Activated CD8-positive, alpha-beta T cell treated with anti-CD3 and anti-CD28 coated beads for 36 hours (primary cell): ENCODE results near the gene OGFR. TPM values are rescaled to one million over a fixed set of nuclear protein-coding genes. Genes with fewer than 3 reads are reported as not detected.

Experiments used
- ATAC-seq: fragments of 200-7000 bp; cut with Tn5 transposase; one replicate; pipeline ENCODE4 v1.10.0; 2021; ENCODE audit warnings: mild to moderate bottlenecking, moderate library complexity
- CTCF ChIA-PET: fragments of 350-600 bp; sonication (Branson Sonifier 250); formaldehyde crosslinking; loops from one replicate; lab custom pipeline; 2021; ENCODE audit warnings: antibody characterized with exemption; lab: Charles Lee
- POLR2A ChIA-PET: fragments of 350-600 bp; sonication (Branson Sonifier 250); formaldehyde crosslinking; loops from one replicate; lab custom pipeline; 2021; ENCODE audit warnings: antibody characterized with exemption; lab: Charles Lee
- DNase-seq: peaks from one replicate; pipeline ENCODE4 v3.0.0-alpha.2; 2020
- H3K27ac Mint-ChIP-seq: one replicate; pipeline ENCODE4 v1.8.0; 2021; ENCODE audit warnings: mild to moderate bottlenecking, mixed read lengths
- H3K27me3 Mint-ChIP-seq: one replicate; pipeline ENCODE4 v1.8.0; 2021; ENCODE audit warnings: mixed read lengths
- H3K36me3 Mint-ChIP-seq: one replicate; pipeline ENCODE4 v1.8.0; 2021; ENCODE audit warnings: low read depth, mixed read lengths
- H3K4me1 Mint-ChIP-seq: one replicate; pipeline ENCODE4 v1.8.0; 2021; ENCODE audit warnings: low read depth, mixed read lengths
- H3K4me3 Mint-ChIP-seq: one replicate; pipeline ENCODE4 v1.8.0; 2021; ENCODE audit warnings: mild to moderate bottlenecking, moderate library complexity, mixed read lengths
- H3K9me3 Mint-ChIP-seq: one replicate; pipeline ENCODE4 v1.8.0; 2021; ENCODE audit warnings: mixed read lengths
- intact Hi-C: fragments of 100-400 bp; cut with micrococcal nuclease; formaldehyde crosslinking; loops from one replicate; pipeline ENCODE4 v1.10.0; 2022
- total RNA-seq, 2 experiments: library from RNA; stranded (reverse); gene quantifications; one replicate each; pipeline ENCODE4 v1.2.3, GENCODE V29; 2021
- TF ChIP-seq, protein P1 (sequence below): fragments of 200-600 bp; IDR thresholded peaks from one replicate; pipeline ENCODE4 v1.8.0; 2022; ENCODE audit warnings: antibody characterized with exemption, mild to moderate bottlenecking

The OGFR gene
- total RNA-seq, 2 experiments from 2014 or later, result 53.6 to 55.2 TPM

DNA sequence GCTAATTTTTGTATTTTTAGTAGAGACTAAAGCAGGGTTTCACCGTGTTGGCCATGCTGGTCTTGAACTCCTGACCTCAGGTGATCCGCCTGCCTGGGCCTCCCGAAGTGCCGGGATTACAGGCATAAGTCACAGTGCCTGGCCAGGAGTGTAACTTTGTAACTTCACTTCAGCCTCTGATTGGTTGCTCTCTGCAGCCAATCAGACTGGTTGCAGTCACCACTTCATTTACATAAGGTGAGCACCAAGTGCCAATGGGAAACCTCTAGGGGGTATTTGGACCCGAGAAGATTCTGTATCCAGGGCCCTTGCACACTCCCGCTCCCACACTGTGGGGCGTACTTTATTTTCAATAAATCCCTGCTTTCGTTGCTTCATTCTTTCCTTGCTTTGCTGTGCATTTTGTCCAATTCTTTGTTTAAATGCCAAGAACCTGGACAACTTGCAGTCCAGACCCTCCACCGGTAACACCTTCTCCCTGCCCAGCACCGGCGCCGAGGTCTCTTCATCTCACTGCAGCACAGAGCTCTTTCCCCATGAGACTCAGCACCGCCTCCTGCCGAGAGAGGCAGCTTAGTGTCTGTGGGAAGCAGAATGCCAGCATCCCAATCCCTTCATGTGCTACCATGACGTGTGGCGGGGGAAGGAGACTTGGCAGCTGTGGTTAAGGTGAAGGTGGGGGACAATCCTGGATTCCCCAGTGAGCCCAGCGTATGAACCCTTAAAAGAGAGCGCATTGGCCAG, 22.3 kb upstream of the OGFR start:
- no peak overlapping the region for H3K27ac Mint-ChIP-seq
- intact Hi-C loops, result no loop called here
- no peaks in the 10 kb centered on the region for H3K27me3 Mint-ChIP-seq

DNA sequence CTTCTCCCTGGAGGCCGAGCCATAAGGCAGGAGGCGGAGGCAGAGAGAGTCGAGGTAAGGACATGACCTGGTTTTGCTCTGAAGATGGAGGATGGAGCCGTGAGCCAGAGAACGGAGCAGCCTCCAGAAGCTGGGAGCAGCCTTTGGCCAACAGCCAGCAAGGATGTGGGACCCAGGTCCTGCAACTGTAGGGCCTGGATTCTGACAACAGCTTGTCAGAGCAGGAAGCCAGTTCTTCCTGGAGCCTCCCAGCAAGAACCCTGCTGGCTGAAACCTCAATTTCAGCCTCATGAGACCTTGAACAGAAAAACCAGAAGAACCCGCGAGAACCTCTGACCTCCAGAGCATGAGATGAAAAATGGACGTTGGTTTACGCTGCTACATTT, 21.7 kb upstream of the OGFR start:
- CTCF ChIA-PET, result interaction anchor here (0.6 to 2.7 kb wide), 4 partner anchors 9 to 283 kb away, joined by 3 to 15 read pairs (median 4); no protein-coding TSS in a partner anchor
- H3K27me3 Mint-ChIP-seq, result no peaks in the 10 kb centered on the region
- H3K36me3 Mint-ChIP-seq, result no peaks in the 10 kb centered on the region
- H3K9me3 Mint-ChIP-seq, result no peaks in the 10 kb centered on the region
- POLR2A ChIA-PET, result no interaction called here
- TF ChIP-seq, protein P1, sequence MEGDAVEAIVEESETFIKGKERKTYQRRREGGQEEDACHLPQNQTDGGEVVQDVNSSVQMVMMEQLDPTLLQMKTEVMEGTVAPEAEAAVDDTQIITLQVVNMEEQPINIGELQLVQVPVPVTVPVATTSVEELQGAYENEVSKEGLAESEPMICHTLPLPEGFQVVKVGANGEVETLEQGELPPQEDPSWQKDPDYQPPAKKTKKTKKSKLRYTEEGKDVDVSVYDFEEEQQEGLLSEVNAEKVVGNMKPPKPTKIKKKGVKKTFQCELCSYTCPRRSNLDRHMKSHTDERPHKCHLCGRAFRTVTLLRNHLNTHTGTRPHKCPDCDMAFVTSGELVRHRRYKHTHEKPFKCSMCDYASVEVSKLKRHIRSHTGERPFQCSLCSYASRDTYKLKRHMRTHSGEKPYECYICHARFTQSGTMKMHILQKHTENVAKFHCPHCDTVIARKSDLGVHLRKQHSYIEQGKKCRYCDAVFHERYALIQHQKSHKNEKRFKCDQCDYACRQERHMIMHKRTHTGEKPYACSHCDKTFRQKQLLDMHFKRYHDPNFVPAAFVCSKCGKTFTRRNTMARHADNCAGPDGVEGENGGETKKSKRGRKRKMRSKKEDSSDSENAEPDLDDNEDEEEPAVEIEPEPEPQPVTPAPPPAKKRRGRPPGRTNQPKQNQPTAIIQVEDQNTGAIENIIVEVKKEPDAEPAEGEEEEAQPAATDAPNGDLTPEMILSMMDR, result no peak
- no peak overlapping the region for H3K27ac Mint-ChIP-seq
- ATAC-seq (no peak), DNase-seq (no peak)
- no peak overlapping the region for H3K4me3 Mint-ChIP-seq
- intact Hi-C loops, result no loop called here
- peaks cover 9% of the 10 kb centered on the region for H3K4me1 Mint-ChIP-seq

More for the DNA sequence above, 22.3 kb upstream of the OGFR start:
- Mint-ChIP-seq H3K4me1 (peaks cover 5% of the 10 kb centered on the region), H3K36me3 (no peaks in the 10 kb centered on the region), H3K9me3 (no peaks in the 10 kb centered on the region), H3K4me3 (no peak overlapping the region)
- ChIA-PET POLR2A (no interaction called here), CTCF (interaction anchor here (0.8 to 2.7 kb wide), 3 partner anchors 9 to 283 kb away, joined by 3 to 15 read pairs (median 4); no protein-coding TSS in a partner anchor)
- TF ChIP-seq, protein P1, result no peak
- ATAC-seq (no peak), DNase-seq (no peak)

DNA sequence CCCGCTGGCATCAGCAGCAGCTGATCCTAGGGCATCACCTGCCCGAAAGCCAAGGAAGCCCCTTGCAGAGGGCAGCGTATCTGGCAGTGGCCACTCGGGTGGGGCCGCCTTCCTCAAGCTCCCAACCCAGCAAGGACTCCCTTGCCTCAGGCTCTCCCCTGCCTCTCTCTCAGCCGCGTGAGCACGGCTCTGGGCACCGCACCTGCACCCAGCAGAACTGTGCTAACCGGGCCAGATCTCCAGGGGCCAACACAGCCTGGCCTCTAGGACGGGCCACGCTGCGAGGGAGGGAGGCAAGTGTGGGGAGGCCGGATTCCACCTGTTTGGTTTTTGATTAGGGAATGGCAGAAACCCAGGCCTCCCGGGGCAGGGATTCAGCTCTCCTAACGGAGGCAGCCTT, 20.1 kb upstream of the OGFR start:
- H3K4me1 Mint-ChIP-seq, result peaks cover 9% of the 10 kb centered on the region
- H3K27me3 Mint-ChIP-seq, result no peaks in the 10 kb centered on the region
- CTCF ChIA-PET, result no interaction called here
- no peaks in the 10 kb centered on the region for H3K9me3 Mint-ChIP-seq
- POLR2A ChIA-PET, result interaction anchor here (1.3 kb wide), 1 partner anchor 44 kb away, joined by 3 read pairs; no protein-coding TSS in a partner anchor
- H3K27ac Mint-ChIP-seq, result no peak overlapping the region
- H3K4me3 Mint-ChIP-seq, result no peak overlapping the region
- no peak for DNase-seq
- TF ChIP-seq, protein P1, result no peak
- ATAC-seq, result no peak
- intact Hi-C loops, result no loop called here
- no peaks in the 10 kb centered on the region for H3K36me3 Mint-ChIP-seq

DNA sequence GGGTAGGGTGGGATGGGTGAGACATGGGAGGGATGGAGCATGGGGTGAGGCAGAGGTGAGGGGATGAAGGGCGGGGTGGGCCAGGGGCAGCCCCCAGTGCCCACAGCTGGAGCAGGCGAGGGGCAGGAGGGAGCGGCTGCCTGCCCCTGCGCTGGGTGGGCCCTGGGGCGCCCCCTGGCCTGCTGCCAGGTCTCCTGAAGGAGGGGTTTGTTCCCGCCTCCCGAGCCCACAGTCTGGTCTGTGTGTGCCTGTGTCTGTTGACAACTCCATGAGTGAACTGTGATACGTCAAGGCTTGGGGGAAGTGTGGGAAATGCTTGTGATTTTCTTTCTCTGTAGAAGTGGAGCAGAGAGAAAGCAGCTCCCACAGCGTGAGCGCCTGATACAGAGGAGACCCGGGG, 19.2 kb upstream of the OGFR start:
- Mint-ChIP-seq H3K36me3 (no peaks in the 10 kb centered on the region), H3K9me3 (no peaks in the 10 kb centered on the region), H3K27me3 (no peaks in the 10 kb centered on the region), H3K4me3 (no peak overlapping the region), H3K4me1 (peaks cover 9% of the 10 kb centered on the region), H3K27ac (no peak overlapping the region)
- ATAC-seq, result no peak
- ChIA-PET CTCF (no interaction called here), POLR2A (interaction anchor here (0.6 kb wide), 1 partner anchor 179 kb away, joined by 3 read pairs; no protein-coding TSS in a partner anchor)
- intact Hi-C loops, result no loop called here
- no peak for DNase-seq
- TF ChIP-seq, protein P1, result no peak

DNA sequence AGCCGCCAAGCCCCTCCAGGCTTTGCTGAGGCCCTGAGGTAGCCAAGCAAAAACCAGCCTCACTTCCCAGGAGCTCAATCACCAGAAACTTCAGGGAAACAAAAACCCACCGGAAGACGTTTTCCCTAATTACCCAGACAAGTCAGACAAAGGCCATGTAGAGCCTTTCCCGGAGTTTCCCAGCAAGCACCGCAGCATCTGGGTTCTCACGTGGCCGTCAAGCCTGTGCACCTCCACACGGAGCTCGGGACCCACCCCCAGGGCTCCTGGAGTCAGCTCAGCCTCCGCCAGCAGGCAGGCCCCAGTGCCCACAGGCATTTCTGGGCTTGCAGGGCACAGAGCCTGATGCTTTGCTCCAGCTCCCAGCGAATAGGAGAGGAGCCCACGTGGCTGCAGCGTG, 18.5 kb upstream of the OGFR start:
- POLR2A ChIA-PET, result interaction anchor here (0.6 kb wide), 1 partner anchor 179 kb away, joined by 3 read pairs; no protein-coding TSS in a partner anchor
- DNase-seq (no peak), ATAC-seq (no peak)
- Mint-ChIP-seq H3K27me3 (no peaks in the 10 kb centered on the region), H3K27ac (no peak overlapping the region), H3K9me3 (no peaks in the 10 kb centered on the region), H3K36me3 (no peaks in the 10 kb centered on the region), H3K4me3 (no peak overlapping the region), H3K4me1 (peaks cover 10% of the 10 kb centered on the region)
- TF ChIP-seq, protein P1, result no peak
- intact Hi-C loops, result no loop called here
- CTCF ChIA-PET, result no interaction called here
